Aortic smooth muscle cell (primary cell): ENCODE data around the gene BLM. TPM values are rescaled to one million over a fixed set of nuclear protein-coding genes. Genes with fewer than 3 reads are reported as not detected.

Experiments used
- total RNA-seq: library from RNA; depleted of rRNA; stranded (reverse); fragments of >200 nt; gene quantifications from 2 replicates; pipeline ENCODE4 v1.2.3, GENCODE V29; 2014

The BLM gene
- total RNA-seq: 3.3 and 5.3 TPM in 2 replicates

DNA sequence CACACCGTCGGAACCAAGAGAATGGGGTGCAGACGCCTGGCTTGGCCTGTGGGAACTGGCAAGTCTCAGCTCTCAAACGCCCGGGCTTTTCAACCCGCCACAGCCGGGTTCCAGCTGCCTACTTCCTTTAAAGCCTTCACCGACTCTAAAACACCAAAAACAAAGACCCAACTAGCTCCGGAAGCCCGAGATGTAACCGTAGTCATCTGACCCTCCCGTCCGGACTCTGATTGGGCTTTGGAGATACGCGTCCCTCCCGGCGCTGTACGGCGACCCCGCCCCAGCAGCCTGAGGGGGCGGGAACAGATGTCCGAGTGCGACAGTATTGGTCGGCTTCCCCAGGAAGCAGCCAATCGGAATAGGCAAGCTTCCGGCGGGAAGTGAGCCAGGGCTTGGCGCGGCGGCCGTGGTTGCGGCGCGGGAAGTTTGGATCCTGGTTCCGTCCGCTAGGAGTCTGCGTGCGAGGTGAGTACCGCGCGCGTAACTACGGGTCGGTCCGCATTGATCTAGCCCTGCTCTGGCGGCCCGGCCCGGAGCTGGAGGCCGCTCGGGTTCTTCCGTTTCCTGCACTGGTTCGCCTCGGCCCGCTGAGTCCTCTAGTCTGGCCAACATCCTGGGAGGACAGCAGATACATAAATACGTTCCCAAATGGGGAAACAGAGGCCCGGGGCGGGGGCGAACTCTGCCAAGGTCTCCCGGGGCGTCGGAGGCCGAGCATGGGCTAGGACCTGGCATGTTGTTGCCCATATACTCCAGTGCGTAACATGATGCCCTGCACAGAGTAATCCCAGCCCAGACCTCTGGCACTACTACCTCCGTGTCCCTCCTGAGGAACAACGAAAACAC lies at the start of gene BLM:
Gene BLM (plus strand): TSS at position 371 of the 846 bp plus-strand sequence. CDS start 30,047 bp downstream, outside the sequence.

Other genes starting within 250 kb of the BLM start
- gene CRTC3, start 187.4 kb upstream of the BLM start, total RNA-seq: 10.6 and 15.5 TPM in 2 replicates
- gene FURIN, start 151.2 kb downstream of the BLM start, total RNA-seq: 67.9 and 89.2 TPM in 2 replicates
- gene FES, start 167.2 kb downstream of the BLM start, total RNA-seq: 18.5 and 24.4 TPM in 2 replicates
- 18.9 and 22.1 TPM in 2 replicates for gene MAN2A2, start 186.0 kb downstream of the BLM start, total RNA-seq
- gene HDDC3, start 215.2 kb downstream of the BLM start, total RNA-seq: 14.1 and 17.4 TPM in 2 replicates
- gene UNC45A, start 217.9 kb downstream of the BLM start, total RNA-seq: 92.4 and 111 TPM in 2 replicates
- 11.9 and 12.6 TPM in 2 replicates for gene RCCD1, start 237.5 kb downstream of the BLM start, total RNA-seq